Posterior cingulate gyrus (tissue), 11 donors: ENCODE results near the gene SIX1.
A peak's percentile ranks its signal among the peaks of the same experiment; 100 is the strongest.

Source experiments
- DNase-seq, 10 donors: peaks; one replicate each; pipeline versions ENCODE4 v3.0.0 to v3.0.0-alpha.2; 2020 to 2021; ENCODE audit warnings: mixed read lengths in 3 of 10
- intact Hi-C: fragments of 100-400 bp; cut with DNase I; formaldehyde crosslinking; loops from one replicate; pipeline ENCODE4 v1.15.1; 2023

The SIX1 gene

DNA sequence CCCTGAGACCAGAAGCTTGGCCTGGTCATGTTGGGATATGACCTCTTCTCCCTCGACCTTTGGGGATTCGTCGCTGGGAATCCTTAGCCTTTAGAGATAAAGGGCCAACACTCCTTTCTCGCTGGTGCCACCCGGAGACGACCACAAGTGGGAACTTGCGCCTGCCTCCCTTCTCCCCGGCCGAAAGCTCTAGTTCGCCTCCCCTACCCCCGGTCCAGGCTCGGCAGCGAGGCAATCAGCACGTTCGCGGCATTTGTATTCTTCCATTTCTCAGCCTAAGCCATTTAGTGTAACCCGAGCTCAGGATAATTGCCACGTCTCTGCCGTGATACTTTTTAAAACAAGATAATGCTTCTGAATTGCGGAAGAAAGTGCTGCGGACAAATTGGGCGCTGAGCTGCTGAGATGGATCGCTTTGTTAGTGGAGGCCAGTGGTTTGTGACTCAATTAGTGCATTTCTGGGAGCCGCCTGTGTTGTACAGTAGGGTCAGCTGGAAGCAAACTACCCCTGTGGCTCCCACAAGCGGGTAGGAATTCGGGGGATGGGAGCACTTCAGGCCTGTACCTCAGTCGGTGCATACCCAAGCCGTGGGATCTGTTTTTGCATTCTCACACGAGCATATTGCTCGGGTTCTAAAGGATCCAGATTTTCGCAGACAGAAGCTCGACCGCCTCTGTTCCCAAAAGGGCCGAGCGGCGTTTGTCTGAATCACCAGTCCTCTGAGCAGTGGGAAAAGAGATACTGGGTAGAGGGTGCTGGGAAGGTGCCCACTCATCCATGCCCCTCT lies 6.8 kb upstream of the SIX1 start:
- intact Hi-C loops, result no loop called here

GRCh38 chr14:60655119-60655897 lies 6.0 kb upstream of the SIX1 start:
- no peak for DNase-seq
- intact Hi-C loops, result no loop called here

More for the DNA sequence above, 6.8 kb upstream of the SIX1 start:
- no peak for DNase-seq

DNA sequence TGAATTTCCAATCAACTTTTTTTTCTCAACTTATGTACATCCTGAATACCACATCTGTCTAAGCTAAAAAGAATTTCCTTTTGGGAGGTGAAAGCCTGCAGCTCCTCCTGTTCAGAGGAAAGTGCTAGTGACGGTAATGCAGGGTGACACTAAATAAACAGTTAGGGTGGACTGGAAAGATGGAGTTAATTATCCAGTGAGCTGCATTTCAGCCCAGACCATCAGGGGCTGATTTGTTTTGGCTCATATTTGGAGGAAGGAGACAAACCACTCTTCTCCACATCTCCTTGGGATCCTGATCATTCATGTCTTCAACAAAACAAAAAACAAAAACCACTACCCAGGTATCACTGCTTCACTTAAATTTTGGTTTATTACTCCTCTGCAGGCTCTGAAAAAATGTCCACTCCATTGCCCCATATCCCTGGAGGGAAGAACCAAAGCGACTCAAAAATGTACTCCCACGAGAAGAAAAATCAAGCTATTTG lies 5.1 kb upstream of the SIX1 start:
- DNase-seq, result no peak
- intact Hi-C loops, result no loop called here

GRCh38 chr14:60653701-60654161 lies 4.5 kb upstream of the SIX1 start:
- DNase-seq, result no peak
- intact Hi-C loops, result no loop called here

DNA sequence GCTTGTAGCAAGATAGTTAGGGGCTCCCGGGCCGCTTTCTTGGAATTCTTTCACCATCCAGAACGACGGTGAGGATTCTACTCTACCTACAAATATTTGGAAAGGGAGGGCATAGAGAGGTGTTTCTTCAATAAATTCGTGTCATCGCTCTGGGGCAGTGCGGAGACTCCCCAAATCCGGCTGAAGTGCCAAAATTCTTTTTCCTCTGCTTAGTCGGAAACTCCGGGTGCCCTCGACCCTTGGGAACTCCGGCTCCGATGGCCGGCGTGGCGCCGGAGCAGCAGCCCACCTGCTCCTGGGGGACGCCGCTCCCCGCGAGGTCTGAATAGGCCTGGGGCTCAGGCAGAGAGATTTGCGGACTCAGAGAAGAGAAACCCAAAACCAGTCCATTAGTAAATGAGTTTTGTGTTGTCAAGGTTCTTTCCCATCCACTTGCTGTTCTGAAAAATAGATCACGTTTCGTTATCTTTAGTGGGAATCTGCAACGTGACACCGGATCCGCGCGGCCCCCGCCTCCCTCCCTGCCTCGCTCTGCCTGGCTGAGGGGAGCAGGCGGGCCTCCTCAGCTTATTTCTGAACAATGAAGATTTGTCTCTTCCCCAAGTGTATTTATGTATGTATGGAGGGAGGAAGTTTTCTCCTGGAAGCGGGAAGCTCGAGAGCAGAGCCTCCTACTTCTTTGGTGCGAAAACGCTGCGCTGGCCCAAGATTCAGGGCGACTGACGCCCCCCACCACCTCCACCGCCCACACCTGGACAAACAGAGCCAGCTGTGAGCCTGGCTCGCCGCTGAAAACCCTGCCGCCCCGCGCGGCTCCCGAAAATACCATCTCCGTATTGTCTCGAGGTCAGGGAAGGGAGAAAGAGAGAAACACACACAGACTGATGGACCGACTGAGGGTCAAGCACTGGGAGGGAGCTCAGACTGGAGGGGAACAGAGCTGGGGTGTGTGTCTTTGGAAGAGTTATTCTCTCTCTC lies 3.7 kb upstream of the SIX1 start:
- no peak for DNase-seq
- intact Hi-C loops, result no loop called here

DNA sequence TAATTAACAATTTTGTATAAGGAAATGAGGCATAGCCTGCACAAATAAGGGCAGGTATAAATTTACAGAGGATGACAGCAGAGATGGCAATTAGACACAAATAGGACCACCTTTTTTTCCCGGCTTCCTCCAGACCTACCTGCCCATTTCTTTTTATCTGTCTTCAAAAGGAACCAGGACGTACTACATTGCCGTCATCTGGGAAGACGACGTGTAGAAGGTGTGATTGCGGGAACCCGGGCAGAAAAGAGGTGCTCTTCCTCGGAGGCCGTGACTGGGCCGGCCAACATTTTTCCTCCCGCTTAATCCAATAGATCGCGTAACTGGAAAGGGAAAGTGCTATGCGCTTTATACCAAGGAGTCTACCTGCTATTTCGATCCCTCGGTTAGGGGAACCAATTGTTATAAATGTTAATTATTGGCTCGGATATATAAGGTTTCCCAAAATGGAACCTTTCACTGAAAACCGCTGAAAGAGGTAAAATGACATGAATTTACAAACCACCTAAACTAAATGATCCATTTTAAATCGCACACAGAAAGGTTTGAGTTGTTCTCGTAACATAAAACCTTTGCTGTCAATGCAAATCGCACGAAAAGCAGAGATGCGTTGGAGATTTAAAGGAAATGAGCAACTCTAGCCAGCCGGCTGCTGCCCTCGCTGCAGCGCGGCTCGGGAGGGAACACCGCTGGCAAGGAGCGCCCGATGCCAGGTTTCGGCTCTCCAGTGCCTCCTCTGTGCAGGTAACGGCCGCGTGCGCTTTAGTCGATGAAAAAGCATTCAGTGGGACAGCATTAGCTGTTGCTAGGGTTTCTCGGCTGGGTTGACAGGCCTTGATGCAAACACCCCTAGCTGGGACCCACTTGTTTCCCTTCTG lies 2.8 kb upstream of the SIX1 start:
- intact Hi-C loops, result no loop called here
- no peak for DNase-seq

- intact Hi-C loops, result no loop called here
- DNase-seq, result no peak
Measured at GRCh38 chr14:60651086-60651795, 2.0 kb upstream of the SIX1 start.

DNA sequence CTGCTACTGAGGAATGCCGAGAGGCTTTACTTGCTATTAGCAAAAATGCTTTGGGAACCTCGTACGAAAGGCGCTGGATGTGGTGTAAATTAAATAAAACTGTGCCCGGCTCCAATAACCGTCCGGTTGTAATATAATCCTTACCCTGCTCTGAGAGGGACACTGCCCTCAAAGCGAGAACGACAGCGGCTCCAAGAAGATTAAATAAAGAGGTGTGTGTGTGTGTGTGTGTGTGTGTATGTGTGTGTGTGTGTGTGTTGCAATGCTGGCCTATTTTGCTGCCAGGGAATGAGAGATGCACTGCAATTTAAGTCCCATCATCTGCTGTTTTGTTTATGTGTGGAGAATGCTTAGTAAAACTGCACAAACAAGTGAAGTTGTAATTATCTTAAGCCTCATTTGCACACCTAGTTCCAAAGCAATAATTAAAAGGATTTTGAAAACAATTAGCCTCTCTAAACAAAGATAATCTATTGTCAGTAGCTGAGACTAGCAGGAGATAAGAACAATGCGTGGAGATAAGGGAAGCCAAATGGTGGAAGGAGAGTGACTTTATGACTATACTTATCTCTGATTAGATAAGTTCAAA lies 1.2 kb upstream of the SIX1 start:
- no peak for DNase-seq
- intact Hi-C loops, result no loop called here

DNA sequence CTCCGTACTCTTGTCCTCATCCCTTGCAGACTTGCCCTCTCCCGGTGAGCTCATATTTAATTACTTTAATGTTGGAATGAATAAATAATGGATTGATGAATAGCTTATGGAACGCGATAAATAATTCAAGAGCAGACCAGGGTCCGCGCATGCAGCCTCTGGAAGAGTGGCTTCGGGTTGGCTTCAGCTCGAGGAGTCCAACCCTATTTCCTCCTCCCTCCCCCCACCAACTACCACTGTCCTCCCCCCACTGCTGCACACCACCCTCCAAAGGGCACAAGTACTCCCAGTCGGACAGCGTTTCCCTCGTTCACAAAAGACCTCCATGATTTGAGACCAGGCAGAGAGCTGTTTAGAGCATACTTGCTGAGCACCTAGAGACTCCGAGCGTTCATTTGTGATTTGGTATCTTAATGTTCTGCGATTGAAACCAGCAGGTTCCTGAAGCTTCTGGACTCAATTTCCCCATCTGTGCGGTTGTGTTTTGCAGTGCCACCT lies 647 bp upstream of the SIX1 start:
- DNase-seq, result no peak
- intact Hi-C loops, result no loop called here

DNA sequence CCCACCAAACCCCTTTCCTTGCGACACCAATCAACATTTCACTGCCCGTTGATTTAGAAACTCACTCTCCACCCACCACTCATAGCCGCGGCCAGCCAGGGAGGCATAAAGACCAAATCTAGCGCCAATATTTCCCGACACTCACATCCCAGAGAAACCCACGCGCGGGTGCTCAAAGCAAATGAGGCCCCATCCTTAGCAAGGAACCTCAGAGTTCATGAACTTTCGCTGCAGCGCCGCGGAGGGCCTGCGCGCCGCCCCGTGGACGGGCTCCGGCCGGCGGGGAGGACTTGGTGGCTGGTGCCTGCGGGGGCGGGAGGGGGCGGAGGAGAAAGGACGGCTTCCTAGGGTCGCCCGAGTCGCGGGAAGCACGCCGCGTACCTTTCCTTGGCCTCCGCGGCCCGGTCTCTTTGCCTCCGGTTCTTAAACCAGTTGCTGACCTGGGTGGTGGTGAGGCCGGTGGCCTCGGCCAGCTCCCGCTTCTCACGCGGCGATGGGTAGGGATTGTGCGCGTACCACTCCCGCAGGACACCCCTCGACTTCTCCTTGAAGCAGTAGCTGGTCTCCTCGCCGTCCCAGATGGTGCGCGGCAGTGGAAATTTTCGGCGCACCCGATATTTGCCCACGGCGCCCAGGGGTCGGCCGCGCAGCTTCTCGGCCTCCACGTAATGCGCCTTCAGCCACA lies 886 bp downstream of the SIX1 start:
- peak in 1 of 10 donors; percentile 72 for DNase-seq
- intact Hi-C loops, result no loop called here

GRCh38 chr14:60647837-60648248 lies 1.4 kb downstream of the SIX1 start:
- DNase-seq, result no peak
- intact Hi-C loops, result no loop called here

DNA sequence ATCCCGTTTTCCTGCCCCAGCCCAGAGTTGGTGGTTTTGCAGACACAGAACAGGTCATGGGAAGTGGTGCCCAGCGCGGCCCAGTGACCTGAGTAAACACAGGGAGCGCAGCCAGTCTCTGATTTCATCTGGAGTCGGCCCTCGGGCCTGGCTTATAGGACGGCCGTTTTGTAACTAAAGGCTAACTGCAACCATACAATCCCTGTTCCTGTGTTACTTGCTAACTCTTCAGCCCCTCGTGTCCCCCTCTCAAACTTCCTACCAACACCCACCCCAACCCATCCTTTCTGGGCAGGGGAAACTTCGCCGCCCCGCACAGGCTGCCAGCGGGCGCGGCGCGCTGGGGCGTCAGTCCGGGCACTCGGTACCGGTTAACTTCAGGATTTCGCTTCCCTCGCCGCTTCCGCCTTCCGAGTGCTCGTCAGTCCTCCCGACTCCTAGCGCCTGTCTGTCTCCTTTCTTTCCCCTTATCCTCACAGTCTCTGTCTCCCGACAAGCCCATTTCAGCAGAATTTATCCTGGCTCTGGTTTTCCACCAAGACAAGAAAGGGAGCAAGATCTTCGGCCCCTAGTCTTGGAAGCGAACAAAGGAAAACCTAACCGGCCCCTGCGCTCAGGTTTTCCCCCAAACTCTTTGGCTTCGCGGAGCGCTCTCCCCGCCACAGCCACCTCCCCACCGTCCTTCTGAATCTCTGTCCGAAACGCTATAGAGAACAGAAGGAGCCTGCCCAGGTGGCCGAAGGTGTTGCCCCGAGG lies 2.0 kb downstream of the SIX1 start:
- DNase-seq, result peak in 1 of 10 donors; percentile 76
- intact Hi-C loops, result no loop called here

GRCh38 chr14:60646226-60646818 lies 3.0 kb downstream of the SIX1 start:
- intact Hi-C loops, result no loop called here
- no peak for DNase-seq

GRCh38 chr14:60645126-60645741 lies 4.0 kb downstream of the SIX1 start:
- intact Hi-C loops, result no loop called here
- DNase-seq, result no peak

DNA sequence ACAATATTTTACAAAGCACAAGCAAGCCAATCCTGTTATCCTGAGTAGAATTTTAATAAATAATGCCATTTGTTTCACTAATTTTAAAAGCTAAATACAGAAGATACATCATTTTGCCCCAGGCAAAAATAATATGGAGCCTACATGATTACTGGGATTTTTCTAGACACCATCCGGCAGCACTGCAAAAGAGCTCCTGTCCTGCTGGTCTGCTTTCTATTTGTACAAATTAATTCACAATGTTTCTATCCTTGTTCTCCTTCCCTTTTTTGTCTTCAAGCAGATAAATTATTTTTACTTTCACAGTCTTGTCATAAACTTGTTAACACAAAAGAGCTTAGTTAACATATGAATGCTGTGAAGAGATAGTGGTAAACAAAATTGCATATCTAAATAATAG lies 4.6 kb downstream of the SIX1 start:
- no peak for DNase-seq
- intact Hi-C loops, result no loop called here
